Progenitor cell of endocrine pancreas (in vitro differentiated cells): ENCODE results near the gene HERC4. TPM values are rescaled to one million over a fixed set of nuclear protein-coding genes. Genes with fewer than 3 reads are reported as not detected.

Experiments
- DNase-seq: peaks from one replicate; pipeline ENCODE4 v3.0.0; 2021; ENCODE audit warnings: low spot score; ENCODE audit not compliant: unreplicated experiment
- H3K27ac Mint-ChIP-seq: 2 replicates; pipeline ENCODE4 v1.8.0; 2021; ENCODE audit warnings: mild to moderate bottlenecking, moderate library complexity, mixed read lengths
- H3K27me3 Mint-ChIP-seq: 2 replicates; pipeline ENCODE4 v1.8.0; 2021; ENCODE audit warnings: mixed read lengths
- H3K36me3 Mint-ChIP-seq: 2 replicates; pipeline ENCODE4 v1.8.0; 2022; ENCODE audit warnings: mixed read lengths; ENCODE audit not compliant: insufficient read depth
- H3K4me1 Mint-ChIP-seq: 2 replicates; pipeline ENCODE4 v1.8.0; 2021; ENCODE audit warnings: low read depth, mixed read lengths
- H3K4me3 Mint-ChIP-seq: 2 replicates; pipeline ENCODE4 v1.8.0; 2021; ENCODE audit warnings: low read depth, mild to moderate bottlenecking, moderate library complexity, mixed read lengths
- H3K9me3 Mint-ChIP-seq: 2 replicates; pipeline ENCODE4 v1.8.0; 2021; ENCODE audit warnings: low read depth, mixed read lengths
- CTCF ChIP-seq: fragments of 200-600 bp; sonication (generic); IDR thresholded peaks from one replicate; pipeline ENCODE4 v1.5.0; 2021; ENCODE audit warnings: antibody characterized with exemption, mild to moderate bottlenecking; ENCODE audit not compliant: unreplicated experiment
- total RNA-seq: library from RNA; stranded (reverse); gene quantifications from 2 replicates; pipeline ENCODE4 v1.2.1, GENCODE V29; 2021

HERC4 gene
- total RNA-seq, 1 donor from 2014 or later = 62.1 TPM

GRCh38 chr10:68074031-68074774 is 880 bp downstream of the HERC4 start:
- no peak for DNase-seq
- H3K4me3 Mint-ChIP-seq = peak overlapping the region; percentile 98
- H3K4me1 Mint-ChIP-seq = peaks cover 16% of the 10 kb centered on the region
- no peaks in the 10 kb centered on the region for H3K9me3 Mint-ChIP-seq
- peaks cover 5% of the 10 kb centered on the region for H3K36me3 Mint-ChIP-seq
- peak overlapping the region; percentile 97 for H3K27ac Mint-ChIP-seq
- TF ChIP-seq CTCF = no peak
- no peaks in the 10 kb centered on the region for H3K27me3 Mint-ChIP-seq

DNA sequence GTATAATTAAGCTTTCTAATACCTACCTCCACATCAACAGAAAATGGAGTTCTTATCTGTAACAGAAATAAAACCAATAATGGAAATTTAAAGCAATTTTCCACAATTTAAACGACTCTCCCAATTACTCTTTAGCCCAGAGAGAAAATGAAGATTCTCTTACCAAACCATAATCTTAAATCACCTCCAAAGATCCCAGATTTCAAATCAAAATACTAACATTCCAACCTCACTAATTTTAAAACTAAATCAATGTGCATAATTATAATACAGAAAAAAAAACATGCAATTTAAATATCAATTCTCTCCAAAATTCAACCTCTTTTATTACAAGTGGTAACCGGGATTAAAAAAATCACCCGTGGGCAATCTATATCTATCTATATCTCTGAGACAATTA is 1.5 kb downstream of the HERC4 start:
- H3K9me3 Mint-ChIP-seq = no peaks in the 10 kb centered on the region
- TF ChIP-seq CTCF = no peak
- peak overlapping the region; percentile 98 for H3K4me3 Mint-ChIP-seq
- DNase-seq = no peak
- peak overlapping the region; percentile 97 for H3K27ac Mint-ChIP-seq
- H3K4me1 Mint-ChIP-seq = peaks cover 16% of the 10 kb centered on the region
- no peaks in the 10 kb centered on the region for H3K27me3 Mint-ChIP-seq
- peaks cover 5% of the 10 kb centered on the region for H3K36me3 Mint-ChIP-seq

DNA sequence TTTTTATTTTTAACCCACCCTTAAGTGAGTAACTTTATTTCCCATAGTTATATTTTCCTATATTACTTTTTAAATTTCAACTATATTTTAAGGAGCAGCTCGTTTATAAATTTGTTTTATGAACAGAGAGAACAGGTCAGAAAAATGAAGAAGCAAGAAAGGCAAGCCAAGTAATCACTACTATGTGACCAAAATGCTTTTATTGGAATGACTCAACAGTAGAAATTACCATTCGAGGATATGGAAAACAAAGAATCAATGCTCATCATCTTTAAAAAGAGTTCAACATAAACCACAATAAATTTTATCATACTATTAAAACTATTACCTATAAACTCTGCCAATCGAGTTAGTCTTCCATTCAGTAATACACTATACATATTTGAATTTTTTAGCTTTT is 7.6 kb downstream of the HERC4 start:
- H3K9me3 Mint-ChIP-seq = no peaks in the 10 kb centered on the region
- H3K4me3 Mint-ChIP-seq = no peak overlapping the region
- H3K36me3 Mint-ChIP-seq = peaks cover 7% of the 10 kb centered on the region
- TF ChIP-seq CTCF = no peak
- no peak for DNase-seq
- no peak overlapping the region for H3K27ac Mint-ChIP-seq
- H3K27me3 Mint-ChIP-seq = no peaks in the 10 kb centered on the region
- H3K4me1 Mint-ChIP-seq = peaks cover 3% of the 10 kb centered on the region

DNA sequence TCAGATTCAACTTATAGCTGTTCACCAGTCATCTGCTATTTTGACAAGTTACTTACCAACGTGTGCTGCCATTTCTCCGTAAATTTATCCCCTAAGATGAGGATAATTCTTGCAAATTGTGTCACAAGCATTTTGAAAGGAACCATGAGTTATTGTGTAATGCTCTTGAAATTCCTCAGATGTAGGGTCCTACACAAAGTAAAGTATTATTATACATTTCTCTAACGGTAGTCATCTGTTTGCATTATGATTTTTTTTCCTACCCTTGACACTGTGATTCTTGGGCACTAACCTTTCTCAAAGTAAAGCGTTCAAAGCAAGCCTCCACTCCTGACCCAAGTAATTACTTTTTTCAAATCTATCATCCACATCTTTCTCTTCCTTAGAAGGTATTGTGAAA is 8.1 kb downstream of the HERC4 start:
- H3K9me3 Mint-ChIP-seq = no peaks in the 10 kb centered on the region
- no peak overlapping the region for H3K4me3 Mint-ChIP-seq
- H3K36me3 Mint-ChIP-seq = peaks cover 7% of the 10 kb centered on the region
- TF ChIP-seq CTCF = no peak
- H3K27me3 Mint-ChIP-seq = no peaks in the 10 kb centered on the region
- peaks cover 1% of the 10 kb centered on the region for H3K4me1 Mint-ChIP-seq
- no peak overlapping the region for H3K27ac Mint-ChIP-seq
- no peak for DNase-seq

DNA sequence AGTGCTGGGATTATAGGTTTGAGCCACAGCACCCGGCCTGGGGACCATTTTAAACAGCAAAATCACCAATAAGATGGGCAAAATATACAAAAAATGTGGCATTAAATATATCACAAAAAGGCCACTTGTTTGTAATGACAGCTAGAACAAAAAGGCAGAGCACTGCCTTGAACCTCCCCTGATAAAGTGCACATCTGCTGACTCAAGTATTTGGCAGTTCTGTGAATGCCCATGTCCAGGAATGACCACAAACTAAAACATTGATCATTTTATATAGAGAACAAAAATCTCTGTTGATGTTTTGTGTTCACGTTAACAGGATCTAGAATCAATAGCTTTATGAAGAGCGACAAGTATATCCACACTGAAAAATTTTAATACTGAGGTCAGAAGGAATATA is 21.5 kb downstream of the HERC4 start:
- no peaks in the 10 kb centered on the region for H3K27me3 Mint-ChIP-seq
- H3K4me3 Mint-ChIP-seq = no peak overlapping the region
- peaks cover 6% of the 10 kb centered on the region for H3K36me3 Mint-ChIP-seq
- TF ChIP-seq CTCF = no peak
- H3K4me1 Mint-ChIP-seq = peaks cover 2% of the 10 kb centered on the region
- H3K9me3 Mint-ChIP-seq = no peaks in the 10 kb centered on the region
- H3K27ac Mint-ChIP-seq = peak overlapping the region; percentile 7
- DNase-seq = no peak
